22Rv1 (cell line): ENCODE data around the gene INTS1.

Source experiments
- ZFX ChIP-seq: fragments of 450-650 bp; IDR thresholded peaks from 2 replicates; pipeline ENCODE4 v1.6.1; 2017; ENCODE audit warnings: antibody characterized with exemption, borderline replicate concordance
- TF ChIP-seq, protein P1 (sequence below): fragments of 450-650 bp; IDR thresholded peaks from 2 replicates; pipeline ENCODE4 v1.5.1; 2017; ENCODE audit warnings: mild to moderate bottlenecking

DNA sequence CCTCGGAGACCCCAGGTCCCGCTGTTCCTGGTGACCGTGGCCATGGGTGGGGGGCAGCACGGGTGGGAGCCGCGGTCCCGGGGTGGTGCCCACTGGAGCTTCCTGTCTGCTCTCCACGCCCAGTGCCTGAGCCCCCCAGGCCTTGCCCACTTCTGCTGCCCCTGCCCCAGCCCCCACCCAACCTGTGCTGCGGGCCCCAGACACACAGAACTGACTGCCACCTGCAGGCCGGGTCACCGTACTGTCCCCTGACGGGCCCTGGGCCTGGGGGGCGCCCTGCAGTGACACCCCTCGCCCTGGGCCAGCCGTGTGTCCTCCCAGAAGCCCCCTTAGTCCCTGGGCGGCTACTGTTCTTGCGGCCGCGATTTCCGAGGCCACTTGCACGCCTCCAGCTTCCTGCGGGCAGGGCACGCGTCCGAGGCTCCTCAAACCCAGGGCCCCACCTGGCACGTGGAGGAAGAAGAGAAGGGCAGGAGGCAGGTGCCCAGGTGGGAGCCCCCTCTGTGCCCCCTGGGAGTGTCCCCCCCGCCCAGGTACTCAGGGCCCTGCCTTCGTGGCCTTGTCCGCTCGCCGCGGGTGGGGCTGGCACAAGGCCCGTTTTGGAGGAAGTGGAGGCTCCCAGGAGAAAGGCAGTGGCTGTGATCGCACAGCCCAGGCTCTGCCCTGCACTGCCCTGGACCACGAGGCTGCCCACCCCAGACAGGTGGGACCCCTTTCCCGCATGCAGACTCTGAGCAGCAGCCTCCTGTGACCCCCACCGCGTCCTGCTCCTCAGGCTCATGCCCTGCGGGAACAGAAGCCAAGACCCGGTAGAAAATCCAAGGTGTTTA lies 41.4 kb upstream of the INTS1 start:
- TF ChIP-seq, protein P1, sequence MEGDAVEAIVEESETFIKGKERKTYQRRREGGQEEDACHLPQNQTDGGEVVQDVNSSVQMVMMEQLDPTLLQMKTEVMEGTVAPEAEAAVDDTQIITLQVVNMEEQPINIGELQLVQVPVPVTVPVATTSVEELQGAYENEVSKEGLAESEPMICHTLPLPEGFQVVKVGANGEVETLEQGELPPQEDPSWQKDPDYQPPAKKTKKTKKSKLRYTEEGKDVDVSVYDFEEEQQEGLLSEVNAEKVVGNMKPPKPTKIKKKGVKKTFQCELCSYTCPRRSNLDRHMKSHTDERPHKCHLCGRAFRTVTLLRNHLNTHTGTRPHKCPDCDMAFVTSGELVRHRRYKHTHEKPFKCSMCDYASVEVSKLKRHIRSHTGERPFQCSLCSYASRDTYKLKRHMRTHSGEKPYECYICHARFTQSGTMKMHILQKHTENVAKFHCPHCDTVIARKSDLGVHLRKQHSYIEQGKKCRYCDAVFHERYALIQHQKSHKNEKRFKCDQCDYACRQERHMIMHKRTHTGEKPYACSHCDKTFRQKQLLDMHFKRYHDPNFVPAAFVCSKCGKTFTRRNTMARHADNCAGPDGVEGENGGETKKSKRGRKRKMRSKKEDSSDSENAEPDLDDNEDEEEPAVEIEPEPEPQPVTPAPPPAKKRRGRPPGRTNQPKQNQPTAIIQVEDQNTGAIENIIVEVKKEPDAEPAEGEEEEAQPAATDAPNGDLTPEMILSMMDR: peak; percentile 12; the same call in 1 of the 2 replicates
- TF ChIP-seq ZFX: no peak
